Glutamatergic neuron (in vitro differentiated cells): ENCODE measurements around the gene C2CD4B. TPM values are rescaled to one million over a fixed set of nuclear protein-coding genes. Genes with fewer than 3 reads are reported as not detected.

ENCODE experiments used
- DNase-seq: peaks from one replicate; pipeline ENCODE4 v3.0.0; 2022
- H3K27ac Mint-ChIP-seq: one replicate; pipeline ENCODE4 v1.8.0; 2020; ENCODE audit warnings: mild to moderate bottlenecking, mixed read lengths, inconsistent platforms; ENCODE audit not compliant: unreplicated experiment
- H3K27me3 Mint-ChIP-seq: one replicate; pipeline ENCODE4 v1.8.0; 2020; ENCODE audit warnings: mild to moderate bottlenecking, moderate library complexity, mixed read lengths, inconsistent platforms; ENCODE audit not compliant: unreplicated experiment
- H3K36me3 Mint-ChIP-seq: one replicate; pipeline ENCODE4 v1.8.0; 2020; ENCODE audit warnings: mild to moderate bottlenecking, mixed read lengths, inconsistent platforms; ENCODE audit not compliant: unreplicated experiment
- H3K4me1 Mint-ChIP-seq: one replicate; pipeline ENCODE4 v1.8.0; 2020; ENCODE audit warnings: mild to moderate bottlenecking, low read depth, mixed read lengths, inconsistent platforms; ENCODE audit not compliant: unreplicated experiment
- H3K4me3 Mint-ChIP-seq: one replicate; pipeline ENCODE4 v1.8.0; 2020; ENCODE audit warnings: mild to moderate bottlenecking, mixed read lengths, inconsistent platforms; ENCODE audit not compliant: unreplicated experiment
- H3K9me3 Mint-ChIP-seq: one replicate; pipeline ENCODE4 v1.8.0; 2020; ENCODE audit warnings: mild to moderate bottlenecking, moderate library complexity, mixed read lengths, inconsistent platforms; ENCODE audit not compliant: unreplicated experiment
- CTCF ChIP-seq: fragments of 200-600 bp; sonication (generic); IDR thresholded peaks from one replicate; pipeline ENCODE4 v1.5.0; 2021; ENCODE audit not compliant: partially characterized antibody, unreplicated experiment
- total RNA-seq: library from RNA; stranded (reverse); fragmentation: NEBNext Ultra II Directional; extraction: Animal tissue kit (Norgen Biotek cat#: 25700); gene quantifications from one replicate; pipeline ENCODE4 v1.2.1, GENCODE V29; 2021; ENCODE audit not compliant: unreplicated experiment

Gene C2CD4B
- total RNA-seq, 1 donor from 2014 or later = not detected

DNA sequence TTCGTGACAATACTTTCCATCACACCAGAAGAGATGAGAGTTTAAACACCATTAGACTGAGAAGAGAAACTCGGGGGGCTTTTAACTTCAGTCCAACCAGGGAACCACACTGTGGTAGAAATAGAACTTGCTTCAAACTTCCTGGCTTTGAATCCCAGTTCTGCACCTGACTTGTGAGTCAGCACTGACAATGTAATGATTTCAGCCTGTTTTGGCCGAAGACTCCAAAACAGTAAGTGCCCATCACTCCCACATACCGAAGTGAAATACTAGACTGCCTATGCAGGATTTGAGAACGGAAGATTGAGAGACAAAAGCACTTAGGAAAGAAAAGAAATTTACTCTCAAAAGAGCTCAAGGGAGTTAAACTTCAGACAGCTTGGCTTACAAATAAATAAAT lies 27.0 kb downstream of the C2CD4B start:
- Mint-ChIP-seq H3K9me3 (peaks cover 1% of the 10 kb centered on the region), H3K4me3 (no peak overlapping the region), H3K27ac (no peak overlapping the region), H3K4me1 (no peaks in the 10 kb centered on the region), H3K27me3 (peaks cover 2% of the 10 kb centered on the region), H3K36me3 (no peaks in the 10 kb centered on the region)
- TF ChIP-seq CTCF = no peak
- DNase-seq = no peak

GRCh38 chr15:62136911-62137865 lies 27.9 kb downstream of the C2CD4B start:
- TF ChIP-seq CTCF = no peak
- Mint-ChIP-seq H3K9me3 (peaks cover 1% of the 10 kb centered on the region), H3K27me3 (peaks cover 2% of the 10 kb centered on the region), H3K36me3 (peaks cover 5% of the 10 kb centered on the region), H3K4me1 (no peaks in the 10 kb centered on the region), H3K27ac (no peak overlapping the region), H3K4me3 (no peak overlapping the region)
- no peak for DNase-seq

DNA sequence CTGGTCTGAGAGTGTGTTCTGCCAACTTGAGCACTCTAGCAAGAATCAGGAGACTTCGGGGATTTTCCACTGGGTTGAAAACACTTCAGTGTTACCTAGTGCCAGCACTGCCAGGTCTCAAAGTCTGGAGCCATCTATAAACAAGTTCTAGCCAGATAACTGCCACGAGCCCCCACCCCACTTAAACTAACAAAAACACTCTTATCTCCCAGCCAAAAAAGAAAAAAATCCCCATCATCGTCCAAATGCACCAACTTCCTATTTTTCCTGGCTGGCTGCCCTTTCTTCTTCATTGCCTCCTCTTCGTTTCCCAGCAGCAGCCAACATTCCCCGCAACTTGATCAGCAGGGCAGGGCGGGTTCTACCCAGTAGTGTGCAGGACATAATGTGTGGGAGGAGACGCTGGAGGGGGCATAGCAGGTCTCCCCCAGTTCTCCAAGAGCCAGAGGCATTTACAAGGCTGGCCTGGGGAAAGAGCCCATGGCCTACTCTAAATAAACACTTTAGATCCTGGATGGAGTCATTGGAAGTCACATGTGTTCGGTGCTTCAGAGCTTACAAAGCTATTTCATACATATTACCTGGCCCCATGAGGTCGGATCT lies 29.5 kb downstream of the C2CD4B start:
- Mint-ChIP-seq H3K27ac (no peak overlapping the region), H3K36me3 (peaks cover 5% of the 10 kb centered on the region), H3K9me3 (peaks cover 1% of the 10 kb centered on the region), H3K27me3 (peaks cover 2% of the 10 kb centered on the region), H3K4me3 (no peak overlapping the region), H3K4me1 (no peaks in the 10 kb centered on the region)
- no peak for DNase-seq
- TF ChIP-seq CTCF = no peak

- Mint-ChIP-seq H3K9me3 (peaks cover 1% of the 10 kb centered on the region), H3K27ac (no peak overlapping the region), H3K27me3 (peaks cover 2% of the 10 kb centered on the region), H3K4me1 (no peaks in the 10 kb centered on the region), H3K36me3 (peaks cover 5% of the 10 kb centered on the region), H3K4me3 (no peak overlapping the region)
- no peak for TF ChIP-seq CTCF
- DNase-seq = no peak
Measured at GRCh38 chr15:62133141-62133540, 31.9 kb downstream of the C2CD4B start.

DNA sequence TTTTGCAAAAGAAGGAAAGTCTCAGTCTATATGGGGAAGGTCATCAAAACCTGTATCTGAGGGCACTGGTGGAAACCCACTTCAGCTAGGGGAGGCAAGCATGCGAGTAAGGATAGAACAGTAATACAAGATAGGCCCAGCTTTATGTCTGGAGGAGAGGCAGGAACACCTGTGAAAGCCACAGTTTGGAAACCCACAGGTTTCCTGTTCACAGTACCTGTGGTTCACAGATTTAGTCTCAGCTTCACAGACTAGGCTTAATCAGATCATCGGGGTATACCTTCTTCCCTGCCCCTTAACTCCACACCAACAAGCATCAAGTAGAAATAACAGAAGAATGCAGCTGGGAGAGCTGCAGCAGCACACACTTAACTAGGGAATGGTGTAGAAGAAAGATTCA lies 36.2 kb downstream of the C2CD4B start:
- Mint-ChIP-seq H3K4me1 (no peaks in the 10 kb centered on the region), H3K9me3 (peaks cover 3% of the 10 kb centered on the region), H3K36me3 (peaks cover 15% of the 10 kb centered on the region), H3K4me3 (no peak overlapping the region), H3K27me3 (peaks cover 1% of the 10 kb centered on the region), H3K27ac (no peak overlapping the region)
- no peak for TF ChIP-seq CTCF
- no peak for DNase-seq
